NCI-H2227 (cell line): ENCODE measurements around the gene ZDHHC12.
A peak's percentile ranks its signal among the peaks of the same experiment; 100 is the strongest.

ENCODE experiments used
- DNase-seq: peaks from one replicate; lab custom pipeline; 2025; ENCODE audit not compliant: unreplicated experiment; lab: John Stamatoyannopoulos, UW

Gene ZDHHC12

GRCh38 chr9:128688501-128689292 is 35.2 kb downstream of the ZDHHC12 start, which contains the start of gene SET:
Gene SET, plus strand, starts transcription at chr9:128689222. Its CDS starts 361 bp downstream, at chr9:128689583.
- DNase-seq = peak; percentile 95

GRCh38 chr9:128687453-128687852 is 36.5 kb downstream of the ZDHHC12 start:
- no peak for DNase-seq

DNA sequence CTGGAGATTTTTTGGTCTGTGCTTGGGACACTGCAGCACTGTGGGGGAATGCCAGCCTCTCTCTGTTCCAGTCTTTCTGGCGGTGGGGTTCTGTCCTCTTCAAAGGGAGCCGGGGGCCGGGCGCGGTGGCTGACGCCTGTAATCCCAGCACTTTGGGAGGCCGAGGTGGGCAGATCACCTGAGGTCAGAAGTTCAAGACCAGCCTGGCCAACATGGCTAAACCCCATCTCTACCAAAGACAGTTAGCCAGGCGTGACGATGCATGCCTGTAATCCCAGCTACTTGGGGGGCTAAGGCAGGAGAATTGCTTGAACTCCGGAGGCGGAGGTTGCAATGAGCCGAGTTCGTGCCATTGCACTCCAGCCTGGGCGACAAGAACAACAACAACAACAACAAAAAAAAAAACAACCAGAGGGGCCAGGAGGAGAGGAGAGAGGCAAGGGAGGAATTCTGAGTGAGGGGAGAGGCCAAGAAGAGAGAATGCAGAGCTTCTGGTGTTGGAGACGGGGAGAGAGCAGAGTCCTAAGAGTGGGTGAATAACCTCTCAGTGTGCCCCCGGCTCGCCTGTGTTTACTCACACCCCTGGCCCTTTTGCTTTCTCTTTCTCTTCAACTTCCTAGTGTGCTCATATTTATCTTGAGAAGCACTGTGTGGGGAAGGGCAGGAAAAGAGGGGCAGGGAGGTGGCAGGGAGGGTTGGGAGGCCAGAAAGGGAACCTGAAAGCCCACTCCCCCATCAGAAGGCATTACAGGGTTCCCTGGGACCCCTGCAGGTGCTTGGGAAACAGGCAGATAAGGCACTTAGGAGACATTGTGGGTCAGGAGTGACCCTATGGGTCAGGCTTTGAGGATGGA is 38.1 kb downstream of the ZDHHC12 start:
- no peak for DNase-seq

DNA sequence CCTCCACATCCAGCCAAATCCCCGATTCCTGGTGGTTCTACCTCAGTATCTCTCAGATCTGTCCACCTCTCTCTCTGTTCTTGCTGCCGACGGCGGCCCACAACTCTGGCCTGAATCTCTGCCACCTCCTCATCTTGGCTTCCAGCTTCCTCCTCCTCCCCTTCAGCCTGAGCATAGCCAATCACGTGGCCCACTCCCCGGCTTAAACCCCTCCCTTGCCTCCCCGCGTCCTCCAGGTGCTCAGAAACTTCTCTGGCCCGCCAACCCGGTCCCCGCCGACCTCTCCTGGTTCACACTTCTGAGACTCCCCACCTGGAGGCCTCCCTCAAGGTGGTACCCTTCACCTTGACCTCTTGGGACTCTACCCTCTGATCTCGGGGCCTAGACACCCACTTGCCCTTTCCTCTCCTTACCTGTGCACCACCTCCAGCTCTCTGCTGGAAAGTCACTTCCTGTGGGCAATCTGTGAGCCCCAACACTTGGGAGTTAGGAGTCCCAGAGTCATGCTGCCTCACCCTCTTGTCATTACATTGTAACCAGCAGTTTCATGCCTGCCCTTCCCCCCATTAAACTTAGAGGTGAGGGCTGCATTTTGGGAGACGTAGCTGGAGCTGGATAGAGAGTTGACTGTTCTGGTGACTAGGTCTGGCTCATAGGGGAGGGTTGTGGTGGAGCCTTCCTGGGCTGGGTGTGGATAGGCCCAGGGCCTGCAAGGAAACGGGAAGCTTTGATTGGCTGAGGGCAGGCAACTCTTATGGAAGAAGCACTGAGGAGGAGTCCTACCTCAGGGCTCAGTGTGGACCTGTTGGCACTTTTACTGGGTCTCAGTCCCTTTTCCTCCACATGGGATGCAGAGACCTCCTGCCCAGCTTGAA is 39.4 kb downstream of the ZDHHC12 start:
- no peak for DNase-seq

DNA sequence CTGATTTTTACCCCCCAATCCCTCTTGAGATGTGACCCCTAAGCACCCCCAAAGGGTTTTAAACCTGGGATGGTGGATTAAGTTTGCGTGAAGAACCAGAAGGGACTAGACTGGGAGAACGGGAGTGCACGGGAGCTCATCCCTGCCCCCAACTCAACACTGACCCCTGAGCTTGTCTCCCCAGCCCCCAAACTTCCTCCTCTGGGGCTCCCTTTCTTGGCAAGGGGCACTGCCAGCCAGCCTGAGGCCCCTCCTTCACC is 39.9 kb downstream of the ZDHHC12 start:
- no peak for DNase-seq

DNA sequence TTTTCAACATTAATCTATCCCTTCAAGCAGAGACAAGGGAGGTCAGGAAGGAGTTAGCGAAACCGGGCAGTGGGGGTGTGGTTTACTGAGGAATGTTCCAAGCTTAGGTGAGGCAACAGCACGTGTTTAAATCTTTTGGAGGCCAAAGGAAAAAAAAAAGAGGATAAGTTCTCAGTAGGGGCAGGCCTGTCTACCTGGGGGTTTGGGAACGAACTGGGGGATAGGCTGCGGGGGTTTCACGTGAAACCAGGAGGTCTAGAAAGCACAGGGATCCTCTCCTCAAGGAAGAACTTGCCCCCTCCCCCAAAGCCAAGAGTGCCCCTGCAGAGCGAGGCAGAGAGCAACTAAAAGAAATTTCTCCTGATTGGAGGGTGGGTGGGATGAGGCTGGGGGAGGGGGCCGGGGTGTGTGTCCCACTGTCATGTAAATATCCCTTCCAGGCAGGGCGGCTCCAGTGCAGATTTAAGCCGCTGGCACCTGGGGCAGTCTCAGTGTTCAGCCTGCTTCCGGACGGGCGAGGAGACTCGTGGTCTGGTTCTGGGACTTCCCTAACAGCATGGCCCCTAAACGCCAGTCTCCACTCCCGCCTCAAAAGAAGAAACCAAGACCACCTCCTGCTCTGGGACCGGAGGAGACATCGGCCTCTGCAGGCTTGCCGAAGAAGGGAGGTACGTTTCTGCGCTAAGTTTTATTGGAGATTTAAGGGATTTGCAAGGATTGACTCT is 40.4 kb downstream of the ZDHHC12 start:
- peak; percentile 51 for DNase-seq

- no peak for DNase-seq
These were observed 46.1 kb downstream of the ZDHHC12 start for GRCh38 chr9:128677794-128678193.

- DNase-seq = no peak
These were observed 48.5 kb downstream of the ZDHHC12 start for GRCh38 chr9:128675382-128675781.
